Thoracic aorta (tissue), 2 donors: ENCODE data around the gene OR9A2. TPM values are rescaled to one million over a fixed set of nuclear protein-coding genes. Genes with fewer than 3 reads are reported as not detected.

ENCODE experiments used
- ATAC-seq: fragments of 150-250 bp; one replicate; pipeline ENCODE4 v1.8.0; 2017; ENCODE audit warnings: low read depth; ENCODE audit not compliant: insufficient number of reproducible peaks, low FRiP score
- DNase-seq: peaks from one replicate; pipeline ENCODE4 v3.0.0-alpha.2; 2020; ENCODE audit warnings: low spot score
- H3K27ac ChIP-seq, 2 donors: fragments of 200-600 bp; sonication (generic); 1 replicate in 1 of 2; 2 replicates in 1 of 2; pipeline ENCODE4 v1.5.1; 2016; ENCODE audit warnings: mild to moderate bottlenecking in 2 of 2, moderate library complexity in 2 of 2
- H3K27me3 ChIP-seq: fragments of 200-600 bp; sonication (generic); replicated peaks from 2 replicates; pipeline ENCODE4 v1.6.0; 2016; ENCODE audit warnings: mild to moderate bottlenecking; ENCODE audit not compliant: insufficient read depth
- H3K36me3 ChIP-seq: fragments of 200-600 bp; sonication (generic); one replicate; pipeline ENCODE4 v1.5.1; 2016
- H3K4me1 ChIP-seq, 2 donors: fragments of 200-600 bp; sonication (generic); 1 replicate in 1 of 2; 2 replicates in 1 of 2; pipeline versions ENCODE4 v1.5.1 to v1.6.0; 2016; ENCODE audit warnings: low read depth in 2 of 2, mild to moderate bottlenecking in 1 of 2; ENCODE audit not compliant: control insufficient read depth in 1 of 2
- H3K4me3 ChIP-seq: fragments of 200-600 bp; sonication (generic); 2 replicates; pipeline ENCODE4 v1.5.1; 2016; ENCODE audit warnings: mild to moderate bottlenecking
- H3K9me3 ChIP-seq: fragments of 200-600 bp; sonication (generic); 2 replicates; pipeline ENCODE4 v1.5.1; 2016
- CTCF ChIP-seq: fragments of 200-600 bp; sonication (generic); IDR thresholded peaks from one replicate; pipeline ENCODE4 v1.5.1; 2019; ENCODE audit warnings: antibody characterized with exemption
- total RNA-seq, 2 donors: library from RNA; depleted of rRNA; stranded (reverse); fragments of >200 nt; gene quantifications; one replicate each; pipeline versions ENCODE4 v1.1.0 to v1.2.3, GENCODE V29; 2016

The OR9A2 gene
- not detected for total RNA-seq

- no peak for TF ChIP-seq CTCF
- Histone ChIP-seq H3K27me3 (no peaks in the 10 kb centered on the region), H3K36me3 (no peaks in the 10 kb centered on the region), H3K4me3 (no peak within 1 kb of the TSS), H3K4me1 (no peaks in the 10 kb centered on the region), H3K27ac (no peak within 1 kb of the TSS), H3K9me3 (no peaks in the 10 kb centered on the region)
- DNase-seq: no peak
- no peak for ATAC-seq
These were observed at the start of gene OR9A2 for GRCh38 chr7:143027032-143027431. OR9A2 (minus strand) TSS chr7:143027132; CDS start chr7:143027132, 0 bp downstream.

GRCh38 chr7:143074141-143074540 lies 47.2 kb upstream of the OR9A2 start:
- no peaks in the 10 kb centered on the region for H3K36me3 ChIP-seq
- no peak overlapping the region for H3K27ac ChIP-seq
- DNase-seq (no peak), ATAC-seq (no peak)
- H3K4me1 ChIP-seq: no peaks in the 10 kb centered on the region
- no peaks in the 10 kb centered on the region for H3K9me3 ChIP-seq
- no peak for TF ChIP-seq CTCF
- H3K27me3 ChIP-seq: no peaks in the 10 kb centered on the region
- no peak overlapping the region for H3K4me3 ChIP-seq

GRCh38 chr7:143073556-143073955 lies 46.6 kb upstream of the OR9A2 start:
- H3K9me3 ChIP-seq: no peaks in the 10 kb centered on the region
- H3K27me3 ChIP-seq: no peaks in the 10 kb centered on the region
- H3K36me3 ChIP-seq: no peaks in the 10 kb centered on the region
- no peaks in the 10 kb centered on the region for H3K4me1 ChIP-seq
- no peak overlapping the region for H3K4me3 ChIP-seq
- ATAC-seq (no peak), DNase-seq (no peak)
- TF ChIP-seq CTCF: no peak
- no peak overlapping the region for H3K27ac ChIP-seq

- no peaks in the 10 kb centered on the region for H3K9me3 ChIP-seq
- TF ChIP-seq CTCF: no peak
- no peaks in the 10 kb centered on the region for H3K4me1 ChIP-seq
- no peak overlapping the region for H3K4me3 ChIP-seq
- ATAC-seq (no peak), DNase-seq (no peak)
- no peaks in the 10 kb centered on the region for H3K36me3 ChIP-seq
- no peaks in the 10 kb centered on the region for H3K27me3 ChIP-seq
- H3K27ac ChIP-seq: no peak overlapping the region
These were observed 43.1 kb upstream of the OR9A2 start for GRCh38 chr7:143069912-143070500.

- ATAC-seq (no peak), DNase-seq (no peak)
- H3K27me3 ChIP-seq: no peaks in the 10 kb centered on the region
- H3K27ac ChIP-seq: no peak overlapping the region
- H3K9me3 ChIP-seq: no peaks in the 10 kb centered on the region
- H3K4me3 ChIP-seq: no peak overlapping the region
- TF ChIP-seq CTCF: no peak
- H3K4me1 ChIP-seq: no peaks in the 10 kb centered on the region
- no peaks in the 10 kb centered on the region for H3K36me3 ChIP-seq
These were observed 41.5 kb upstream of the OR9A2 start for GRCh38 chr7:143068446-143068845.
